Adrenal gland (tissue), 5 donors: Measurements from ENCODE around the gene RIMBP2.

ENCODE experiments used
- CTCF ChIP-seq, 6 experiments: fragments of 450-650 bp in 4 of 6; fragments of 200-600 bp in 2 of 6; sonication (generic) in 1 of 6; IDR thresholded peaks; 1 replicate in 5 of 6; 2 replicates in 1 of 6; pipeline versions ENCODE4 v1.5.1 to v1.8.0; 2016 to 2021; ENCODE audit warnings: antibody characterized with exemption in 6 of 6, mild to moderate bottlenecking in 2 of 6, moderate library complexity in 1 of 6
- POLR2A ChIP-seq, 2 donors: fragments of 450-650 bp; IDR thresholded peaks; one replicate each; pipeline ENCODE4 v1.6.1; 2017; ENCODE audit warnings: antibody characterized with exemption in 2 of 2, mild to moderate bottlenecking in 2 of 2, moderate library complexity in 1 of 2
- donor health status: DM: no; HTN: no; CAD: no.

GRCh38 chr12:130611026-130611905 lies 104.8 kb downstream of the RIMBP2 start:
- TF ChIP-seq CTCF (IDR thresholded peaks at IDR 0.05) (no peak), POLR2A (IDR thresholded peaks at IDR 0.05) (no peak)
